CD4-positive, alpha-beta T cell treated with Interleukin-2 at 100 ng/mL for 4 hours (primary cell): ENCODE data around the gene TAOK1.
A peak's percentile ranks its signal among the peaks of the same experiment; 100 is the strongest.
"Not testable (repeated sequence)": the region's sequence is repeated elsewhere in the genome, so short reads cannot be mapped to it uniquely, and the experiment has no call there.

Experiments
- DNase-seq: peaks from one replicate; pipeline ENCODE4 v3.0.0-alpha.2; 2020; ENCODE audit warnings: low spot score

The TAOK1 gene

DNA sequence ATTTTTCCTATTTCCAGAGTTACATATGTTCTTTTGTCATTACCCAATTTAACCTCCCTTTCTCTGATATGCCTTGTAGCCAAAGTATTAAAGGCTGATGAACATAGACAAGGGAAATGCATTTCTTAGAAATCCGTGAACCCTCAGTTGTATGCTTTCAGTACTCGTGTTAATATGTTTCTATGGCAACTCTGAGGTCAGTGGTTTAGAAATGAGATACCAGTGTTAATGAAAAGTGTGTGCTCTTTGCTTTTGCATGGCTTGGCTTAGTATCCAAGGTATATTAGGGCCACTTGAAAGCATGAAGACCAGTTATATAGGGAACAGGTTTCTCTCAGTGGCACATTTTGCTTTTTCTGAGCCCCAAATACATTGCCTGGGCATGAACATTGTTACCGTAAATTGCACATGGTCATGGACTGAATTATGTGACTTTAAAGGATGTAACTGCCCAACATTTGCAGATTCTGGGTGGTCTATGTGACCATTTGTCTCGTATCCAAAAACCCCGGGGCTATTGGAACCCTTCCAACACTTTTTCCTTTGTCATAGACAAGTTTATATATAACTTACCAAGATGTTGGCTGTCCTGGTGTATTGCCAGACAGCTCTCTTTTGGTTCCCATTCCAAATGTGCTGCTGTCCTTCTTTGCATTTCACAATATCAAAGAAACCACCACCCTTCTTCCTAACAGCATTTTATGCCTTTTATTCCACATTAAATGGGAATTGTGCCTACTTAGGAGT is 159.2 kb downstream of the TAOK1 start:
- DNase-seq: peak; percentile 32

DNA sequence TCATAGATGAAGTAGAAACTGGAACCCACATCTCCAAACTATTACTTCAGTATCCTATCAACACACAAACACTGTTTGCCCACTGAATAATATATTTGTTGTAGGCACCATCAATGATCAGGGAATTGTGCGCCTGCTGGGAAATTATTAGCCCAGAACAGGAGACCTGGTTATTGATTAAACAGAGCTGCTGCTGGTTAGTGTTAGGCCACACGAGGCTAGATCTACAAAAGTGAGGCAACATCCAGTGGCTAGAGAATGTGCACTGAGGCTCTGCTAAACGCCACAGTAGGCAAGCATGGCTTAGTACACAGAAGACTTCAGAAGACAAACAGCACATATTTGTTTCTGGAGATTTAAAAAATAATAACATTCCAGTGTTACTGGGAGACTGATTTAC is 165.7 kb downstream of the TAOK1 start:
- no peak for DNase-seq

DNA sequence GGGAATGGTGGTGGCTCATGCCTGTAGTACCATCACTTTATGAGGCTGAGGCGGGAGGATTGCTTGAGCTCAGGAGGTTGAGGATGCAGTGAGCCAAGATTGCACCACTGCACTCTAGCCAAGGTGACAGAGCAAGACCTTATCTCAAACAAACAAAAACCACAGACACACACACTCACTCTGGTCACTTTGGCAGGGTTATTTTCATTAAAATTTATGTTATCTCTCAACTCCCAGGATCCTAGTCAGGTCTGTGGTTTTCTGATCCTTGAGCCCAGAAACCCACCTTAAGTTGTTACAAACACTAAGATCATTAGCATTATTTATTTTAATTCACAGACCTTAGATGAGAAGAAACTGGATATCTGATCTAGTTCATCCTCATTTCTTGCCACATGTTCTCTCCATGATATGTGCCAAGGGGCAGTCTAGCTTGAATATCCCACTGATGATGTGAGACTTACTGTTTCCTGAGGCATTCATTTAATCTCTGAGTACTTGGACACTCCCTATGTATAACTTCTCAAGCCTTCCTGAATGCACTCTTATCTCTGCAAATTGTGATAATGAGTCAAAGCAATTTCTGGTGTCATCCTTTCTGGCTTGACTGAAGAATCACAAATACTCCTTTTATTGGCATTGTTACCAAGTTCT is 167.0 kb downstream of the TAOK1 start:
- DNase-seq: no peak

DNA sequence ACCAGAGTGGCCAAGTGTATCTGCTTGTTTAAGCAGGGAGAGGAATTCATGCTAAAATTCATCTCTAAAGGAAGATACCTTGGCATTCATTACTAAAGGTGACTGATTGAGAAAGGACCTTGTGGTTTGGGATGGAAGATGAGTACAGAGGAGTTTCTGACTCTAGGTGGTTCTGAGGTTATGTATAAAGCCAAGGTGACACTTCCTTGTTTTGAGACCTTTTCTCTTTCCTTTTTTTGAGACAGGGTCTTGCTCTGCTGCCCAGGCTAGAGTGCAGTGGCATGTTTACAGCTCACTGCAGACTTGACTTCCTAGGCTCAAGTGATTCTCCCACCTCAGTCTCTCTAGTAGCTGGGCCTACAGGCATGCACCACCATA is 167.6 kb downstream of the TAOK1 start:
- no peak for DNase-seq

DNA sequence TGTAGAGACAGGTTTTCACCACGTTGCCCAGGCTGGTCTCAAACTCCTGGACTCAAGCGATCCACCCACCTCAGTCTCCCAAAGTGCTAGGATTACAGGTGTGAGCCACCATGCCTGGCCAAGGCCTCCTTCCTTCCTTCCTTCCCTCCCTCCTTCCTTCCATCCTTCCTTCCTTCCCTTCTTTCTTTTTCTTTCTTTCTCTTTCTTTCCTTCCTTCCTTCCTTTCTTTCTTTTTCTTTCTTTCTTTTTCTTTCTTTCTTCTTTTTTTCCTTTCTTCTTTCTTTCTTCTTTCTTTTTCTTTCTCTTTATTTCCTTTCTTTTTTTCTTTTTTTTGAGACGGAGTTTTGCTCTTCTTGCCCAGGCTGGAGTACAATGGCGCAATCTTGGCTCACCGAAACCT is 168.0 kb downstream of the TAOK1 start:
- not testable (repeated sequence) for DNase-seq

DNA sequence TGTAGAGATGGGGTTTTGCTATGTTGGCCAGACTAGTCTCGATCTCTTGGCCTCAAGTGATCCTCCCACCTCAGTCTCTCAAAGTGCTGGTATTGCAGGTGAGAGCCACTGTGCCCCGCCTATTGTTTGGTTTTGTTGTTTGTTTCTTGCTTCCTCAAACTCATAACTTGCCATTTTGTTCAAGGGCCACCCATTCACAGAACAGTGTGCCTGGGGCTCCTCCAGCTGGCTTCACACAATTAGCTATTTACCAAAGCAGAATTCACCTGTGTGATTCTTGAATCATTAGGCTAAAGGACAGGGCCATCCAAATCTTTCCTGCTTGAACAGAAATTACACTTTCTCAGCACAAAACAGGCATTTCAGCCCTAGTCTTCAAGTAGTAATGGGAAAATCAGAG is 169.5 kb downstream of the TAOK1 start:
- DNase-seq: no peak

DNA sequence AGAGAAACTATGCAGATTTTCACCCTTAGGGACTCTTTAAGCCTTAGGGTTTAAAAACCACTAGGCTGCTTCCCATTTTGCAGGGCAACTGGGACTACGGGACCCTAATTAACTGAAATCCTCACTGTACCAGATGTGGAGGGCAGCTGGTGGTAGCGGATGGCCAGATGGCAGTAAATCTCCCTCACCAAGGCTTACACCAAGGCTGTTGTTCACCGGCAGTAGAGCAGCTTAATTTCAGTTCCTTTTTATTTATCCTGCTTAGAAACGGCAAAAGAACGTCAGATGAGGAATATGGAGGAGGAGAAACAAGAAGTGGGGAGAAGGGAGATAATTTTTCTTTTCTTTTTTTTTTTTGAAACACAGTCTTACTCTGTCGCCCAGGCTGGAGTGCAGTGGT is 170.2 kb downstream of the TAOK1 start:
- no peak for DNase-seq

DNA sequence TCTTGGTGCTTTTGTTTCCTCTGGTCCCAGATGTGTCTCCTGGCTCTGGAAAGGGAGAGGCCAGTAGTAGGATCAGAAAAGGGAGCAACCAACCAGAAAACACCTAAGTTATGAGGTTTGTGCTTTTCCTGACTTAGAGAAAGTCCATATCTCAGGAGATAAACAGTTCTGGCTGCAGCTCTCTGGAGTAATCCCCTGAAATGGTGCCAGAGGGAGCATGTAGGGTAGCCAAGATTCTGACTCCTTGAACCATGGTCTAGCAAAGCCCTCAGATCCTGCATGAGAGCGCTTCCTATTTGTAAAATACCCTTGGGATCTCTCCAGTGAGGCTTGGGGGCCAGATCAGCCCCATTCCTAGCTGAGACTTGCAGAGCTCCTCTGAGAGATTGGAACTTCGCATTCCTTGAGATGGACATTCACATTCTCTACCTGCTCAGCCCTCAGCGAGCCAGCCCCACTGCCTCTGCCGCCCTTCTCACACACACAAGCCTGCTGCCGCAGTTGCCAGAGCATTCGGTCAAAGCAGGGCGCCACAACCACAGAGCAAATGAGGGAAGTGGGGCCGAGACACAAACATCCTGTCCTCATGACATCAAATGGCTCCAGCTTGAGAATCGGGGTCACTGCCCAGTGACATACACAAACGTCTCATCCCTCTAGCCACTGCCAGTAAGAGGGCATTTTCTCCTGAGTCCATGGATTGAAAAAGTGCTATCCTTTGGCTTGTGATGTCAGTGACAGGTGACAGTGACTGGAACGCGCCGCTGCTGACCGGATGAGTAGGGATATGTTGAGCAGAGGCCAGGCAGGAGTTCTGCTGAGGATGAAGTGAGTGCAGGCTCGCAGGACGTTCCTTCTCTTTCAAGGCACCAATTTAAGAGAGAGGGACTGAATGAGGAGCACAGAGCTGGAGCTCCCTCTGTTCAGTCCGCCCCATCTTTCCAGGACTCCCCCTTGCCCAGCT is 171.7 kb downstream of the TAOK1 start:
- DNase-seq: peak; percentile 6

DNA sequence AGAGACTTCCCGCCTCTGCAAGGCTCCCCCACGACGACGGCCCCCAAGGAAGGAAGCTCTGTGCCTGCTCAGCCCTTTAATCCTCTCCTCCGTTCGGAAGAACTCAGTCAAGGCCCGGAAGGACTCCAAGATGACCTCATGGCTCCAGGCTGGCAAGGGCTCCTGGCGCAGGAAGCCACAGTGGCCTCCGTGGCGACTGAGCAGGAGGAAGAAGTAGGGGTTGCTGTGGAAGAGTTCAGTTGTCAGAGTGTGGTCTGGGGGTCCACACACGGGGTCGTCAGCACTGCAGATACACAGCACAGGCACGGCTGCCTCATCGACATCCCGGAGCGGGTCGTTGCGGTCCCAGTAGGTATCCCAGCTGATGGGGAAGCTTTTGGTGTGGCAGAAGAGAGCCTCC is 172.5 kb downstream of the TAOK1 start:
- DNase-seq: no peak

DNA sequence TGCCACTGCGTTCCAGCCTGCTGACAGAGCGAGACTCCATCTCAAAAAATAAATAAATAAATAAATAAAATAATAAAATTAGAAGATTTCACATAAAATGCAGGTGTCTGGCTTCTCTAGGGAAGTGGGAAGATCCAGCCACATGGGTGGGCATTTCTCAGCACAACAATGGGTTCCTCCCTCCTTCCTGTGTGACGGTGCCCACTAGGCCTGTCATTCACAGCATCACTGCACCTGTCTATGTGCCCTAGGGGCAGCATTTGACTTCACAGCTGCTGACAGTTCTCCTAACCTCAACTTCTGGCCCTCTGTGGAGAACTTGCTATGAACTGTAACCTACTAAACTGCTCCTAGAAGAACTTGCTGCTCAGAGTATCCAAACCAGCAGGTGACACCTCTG is 173.7 kb downstream of the TAOK1 start:
- peak; percentile 6 for DNase-seq

DNA sequence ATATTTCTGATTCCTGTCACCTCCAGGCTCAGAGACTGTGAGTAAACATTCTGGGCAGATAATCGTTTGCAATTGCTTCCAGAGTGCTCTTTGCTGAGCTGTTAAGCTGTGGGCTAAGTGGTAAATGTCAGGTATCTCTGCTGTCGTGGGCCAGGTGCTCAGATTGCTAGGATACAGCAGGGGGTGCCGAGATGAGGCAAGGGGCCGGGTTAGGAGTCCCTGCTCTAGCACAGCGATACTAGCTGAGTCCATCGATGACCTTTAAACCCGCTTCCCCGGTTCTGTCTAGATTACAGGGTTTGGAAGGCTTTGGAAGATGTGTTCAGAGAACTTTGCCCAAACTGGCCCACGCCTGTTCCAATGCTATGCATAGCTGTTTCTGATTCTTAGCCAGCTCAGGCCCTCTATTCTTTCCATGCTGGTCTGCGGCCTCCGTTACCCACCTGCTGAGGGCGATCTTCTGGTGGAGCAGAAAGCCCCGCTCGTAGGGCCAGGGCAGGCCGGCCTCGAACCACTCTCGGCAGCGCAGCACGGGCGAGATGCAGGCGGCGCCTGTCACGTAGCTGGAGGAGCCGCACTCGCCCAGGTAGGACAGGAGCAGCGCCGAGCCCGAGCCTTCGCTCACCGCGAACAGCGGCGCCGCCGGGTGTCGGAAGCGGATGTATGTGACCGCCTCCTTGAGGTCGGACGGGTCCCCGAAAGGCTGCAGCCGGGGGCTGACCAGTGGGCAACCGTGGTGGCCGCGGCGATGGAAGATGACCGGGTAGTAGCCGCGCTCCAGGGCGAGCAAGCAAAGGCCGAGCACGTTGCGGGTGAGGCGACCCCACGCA is 175.7 kb downstream of the TAOK1 start:
- DNase-seq: peak; percentile 62

DNA sequence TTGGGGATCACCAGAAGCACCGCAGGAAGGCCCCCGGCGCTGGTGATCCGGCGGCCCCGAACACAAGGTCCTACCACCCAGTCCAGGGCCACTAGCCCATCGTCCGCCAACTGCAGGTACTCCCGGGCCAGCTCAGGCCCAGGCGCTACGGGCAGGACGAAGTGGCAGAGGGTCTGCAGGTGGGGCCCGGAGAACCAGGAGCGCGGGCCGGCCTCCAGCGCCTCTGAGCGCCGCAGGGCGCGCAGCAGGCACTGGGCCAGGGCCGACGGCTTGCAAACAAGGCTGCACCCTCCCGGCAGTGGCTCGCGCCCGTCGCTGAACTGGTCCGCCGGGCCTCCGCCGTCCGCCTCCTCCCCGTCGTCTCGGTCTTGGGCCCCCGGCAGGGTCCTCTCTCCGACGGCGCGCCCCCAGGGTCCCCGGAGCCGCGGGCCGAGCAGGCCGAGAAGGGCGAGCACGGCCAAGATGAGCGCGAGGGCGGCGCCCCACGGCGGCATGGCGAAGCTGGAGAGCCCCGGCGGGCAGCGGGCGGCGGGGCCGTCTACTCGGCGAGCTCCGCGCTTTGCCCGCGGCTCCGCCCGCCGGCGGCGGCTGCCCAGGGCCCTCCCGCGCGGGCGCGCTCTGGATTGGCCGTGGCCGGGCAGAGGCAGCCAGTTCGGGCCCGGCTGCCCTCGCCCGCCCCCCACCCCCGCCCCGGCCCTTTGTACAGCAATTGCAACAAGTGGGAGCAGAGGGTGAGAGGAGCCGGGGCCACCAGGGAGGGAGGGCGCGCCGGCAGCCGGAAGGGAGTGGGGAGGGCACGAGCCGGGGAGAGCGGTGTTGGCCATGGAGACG is 176.5 kb downstream of the TAOK1 start, which contains the start of gene ABHD15:
TSS of gene ABHD15 (minus strand) at position 565 of the 831 bp plus-strand sequence. CDS start at position 494, 71 bp downstream.
- DNase-seq: peak; percentile 49

DNA sequence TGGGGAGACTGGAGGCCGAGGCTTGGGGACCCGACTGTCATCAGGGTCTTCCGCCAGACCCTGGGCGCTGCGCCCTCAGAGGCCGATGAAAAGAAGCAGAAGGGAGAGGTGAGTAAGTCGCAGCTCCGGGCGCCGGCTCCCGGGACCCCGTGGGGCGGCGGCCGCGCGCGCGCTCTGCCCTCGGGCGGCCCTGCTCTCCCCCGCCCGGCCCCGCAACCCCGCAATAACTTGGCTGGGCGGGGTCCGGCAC is 177.1 kb downstream of the TAOK1 start:
- DNase-seq: no peak

DNA sequence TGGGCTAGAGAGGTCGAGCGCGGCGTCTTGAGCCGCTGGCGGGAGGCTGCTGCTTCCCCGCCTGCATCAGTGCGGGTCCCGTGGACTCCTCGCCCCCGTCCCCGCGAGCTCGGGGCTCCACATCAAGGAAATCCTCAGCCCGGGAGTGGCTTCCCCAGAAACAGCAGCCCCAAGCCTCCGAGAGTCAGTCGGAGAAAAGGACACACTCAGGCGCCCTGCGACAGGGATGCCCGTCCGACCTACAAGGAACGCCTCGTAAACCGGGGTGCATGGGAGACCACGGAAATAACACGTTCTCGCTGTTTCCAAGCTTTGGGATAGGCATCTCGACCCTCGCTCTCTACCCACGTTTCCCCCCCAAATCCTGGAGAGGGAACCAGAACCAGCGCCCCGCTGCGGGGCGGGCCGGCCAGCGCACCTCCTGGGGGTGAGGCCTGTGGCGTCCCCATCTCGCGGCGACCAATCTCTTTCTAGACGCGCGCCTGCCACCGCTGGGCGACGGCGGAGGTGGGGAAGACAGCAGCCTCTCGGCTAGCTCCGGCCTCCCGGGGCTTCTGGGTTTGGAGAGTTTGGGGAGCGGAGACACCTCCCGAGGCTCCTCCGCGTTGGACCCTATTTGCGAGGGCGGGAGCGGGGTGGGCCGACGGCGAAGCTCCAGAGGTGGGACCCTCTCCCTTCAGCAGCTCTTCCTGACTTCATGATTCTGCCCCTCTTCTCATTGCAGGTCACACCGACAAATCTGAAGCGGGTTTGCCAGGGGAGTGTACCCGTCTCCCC is 177.6 kb downstream of the TAOK1 start:
- DNase-seq: peak; percentile 76

DNA sequence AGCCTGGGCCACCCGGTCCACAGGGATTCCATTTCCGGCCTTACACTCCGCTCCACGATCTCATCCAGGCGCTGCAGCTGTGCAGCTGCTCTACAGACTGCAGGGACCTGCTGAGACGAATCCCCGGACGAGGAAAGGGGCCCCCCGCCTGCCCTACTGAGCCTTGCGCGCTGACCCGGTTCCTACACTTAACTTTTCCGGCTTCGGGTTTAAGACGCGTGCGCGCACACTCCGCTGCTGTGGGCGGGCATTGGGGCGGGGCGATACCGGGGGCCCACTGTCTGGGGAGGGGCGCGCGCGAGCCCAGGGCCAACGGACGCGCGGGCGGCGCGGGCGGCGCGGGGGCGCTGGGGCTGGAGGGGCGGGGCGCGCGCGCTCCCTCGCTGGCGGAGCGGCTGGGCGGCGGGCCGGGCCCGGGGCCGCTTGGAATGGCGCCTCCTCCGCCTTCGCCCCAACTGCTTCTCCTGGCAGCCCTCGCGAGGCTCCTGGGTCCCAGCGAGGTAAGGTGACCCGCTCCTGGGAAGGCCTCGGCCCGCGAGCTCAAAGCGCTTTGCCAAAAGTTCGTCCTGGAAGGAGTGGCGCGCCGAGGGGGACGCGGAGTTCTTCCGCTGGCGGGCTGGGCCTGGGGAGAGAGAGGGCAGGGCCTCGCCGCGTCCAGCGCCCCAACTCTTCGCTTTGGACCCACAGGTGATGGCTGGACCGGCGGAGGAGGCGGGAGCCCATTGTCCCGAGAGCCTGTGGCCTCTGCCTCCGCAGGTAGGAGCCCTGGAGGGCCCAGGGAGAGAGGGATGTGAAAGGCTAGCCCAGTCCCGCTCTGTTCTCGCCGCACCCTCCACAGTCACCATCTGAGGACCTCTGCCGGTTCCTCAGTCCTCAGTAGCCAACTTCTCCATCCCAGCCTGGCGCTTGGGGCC is 178.4 kb downstream of the TAOK1 start, which contains the start of gene TP53I13:
TSS of gene TP53I13 (plus strand) at position 371 of the 914 bp plus-strand sequence. CDS start at position 429, 58 bp downstream.
- peak; percentile 93 for DNase-seq

DNA sequence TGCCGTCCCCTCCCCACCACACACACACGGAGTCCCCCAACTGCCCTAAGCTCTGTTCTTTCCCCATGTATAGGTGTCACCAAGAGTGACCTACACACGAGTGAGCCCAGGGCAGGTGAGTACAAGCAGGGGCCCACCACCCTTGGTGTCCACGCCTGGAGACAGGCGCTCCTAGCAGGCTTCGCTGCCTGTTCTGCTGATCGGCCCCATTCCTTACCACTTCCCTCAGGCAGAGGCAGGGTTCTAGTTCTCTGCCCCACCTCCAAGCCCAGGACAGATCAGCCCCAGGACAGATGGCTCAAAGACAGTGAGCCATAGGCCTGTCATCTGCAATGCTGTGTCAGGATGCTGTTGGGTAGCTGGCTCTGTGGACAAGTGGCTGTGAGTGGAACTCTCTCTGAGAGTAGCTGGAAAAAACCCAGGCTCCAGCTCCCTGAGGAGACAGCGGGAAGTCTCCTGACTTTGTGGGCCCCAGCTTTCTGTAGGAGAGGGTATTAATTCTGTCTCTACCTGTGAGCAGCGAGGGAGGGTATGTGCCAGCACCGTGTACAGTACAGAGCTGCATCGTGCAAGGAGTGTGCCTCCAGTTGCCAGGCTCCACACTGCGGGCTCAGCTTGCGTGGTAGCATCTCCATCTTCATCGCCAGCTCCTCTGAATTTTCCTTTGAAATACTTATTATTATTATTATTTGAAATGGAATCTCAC is 179.2 kb downstream of the TAOK1 start:
- DNase-seq: no peak

DNA sequence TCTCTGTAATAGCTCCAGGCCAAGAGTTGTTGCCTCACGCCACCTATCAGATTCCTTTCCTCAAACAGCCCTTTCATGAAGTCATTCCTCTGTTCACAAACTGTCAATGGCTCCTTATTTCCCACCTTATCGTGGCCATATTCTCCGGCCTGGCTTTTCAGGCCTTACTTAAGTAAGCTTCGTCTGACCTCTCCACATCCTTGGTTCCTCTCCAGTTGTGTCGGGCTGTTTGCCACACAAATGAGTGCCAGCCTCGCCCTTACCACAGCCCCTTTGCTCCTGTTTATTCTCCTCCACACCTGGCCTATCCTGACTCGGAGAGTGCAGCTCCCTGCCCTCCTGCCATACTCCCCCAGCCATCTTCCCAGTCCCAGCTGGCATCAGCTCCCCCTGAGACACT is 180.4 kb downstream of the TAOK1 start:
- DNase-seq: no peak

DNA sequence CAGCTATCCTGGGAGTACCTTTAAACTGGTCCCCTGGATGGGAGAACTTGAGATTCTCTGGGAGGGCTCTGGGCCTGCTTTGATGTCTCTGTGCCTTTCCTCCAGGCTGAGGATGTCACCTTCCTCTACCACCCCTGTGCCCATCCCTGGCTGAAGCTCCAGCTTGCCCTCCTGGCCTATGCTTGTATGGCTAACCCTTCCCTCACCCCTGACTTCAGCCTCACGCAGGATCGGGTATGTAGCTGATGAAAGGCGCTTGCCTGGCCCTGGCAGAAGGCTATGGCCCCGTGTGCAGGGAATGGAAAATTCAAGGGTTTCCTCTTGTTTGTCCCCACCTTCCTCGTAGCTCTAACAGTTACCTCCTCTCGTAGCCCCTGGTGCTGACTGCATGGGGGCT is 181.3 kb downstream of the TAOK1 start:
- DNase-seq: no peak
